Adrenal gland (tissue), 5 donors: Measurements from ENCODE around the gene LRRC4C.

Experiments used
- CTCF ChIP-seq, 6 experiments: fragments of 450-650 bp in 4 of 6; fragments of 200-600 bp in 2 of 6; sonication (generic) in 1 of 6; IDR thresholded peaks; 1 replicate in 5 of 6; 2 replicates in 1 of 6; pipeline versions ENCODE4 v1.5.1 to v1.8.0; 2016 to 2021; ENCODE audit warnings: antibody characterized with exemption in 6 of 6, mild to moderate bottlenecking in 2 of 6, moderate library complexity in 1 of 6
- POLR2A ChIP-seq, 2 donors: fragments of 450-650 bp; IDR thresholded peaks; one replicate each; pipeline ENCODE4 v1.6.1; 2017; ENCODE audit warnings: antibody characterized with exemption in 2 of 2, mild to moderate bottlenecking in 2 of 2, moderate library complexity in 1 of 2
- donor health status: DM: no; HTN: no; CAD: no.

- TF ChIP-seq CTCF (IDR thresholded peaks at IDR 0.05), result no peak
- no peak for TF ChIP-seq POLR2A (IDR thresholded peaks at IDR 0.05)
Observed at GRCh38 chr11:40119661-40120060, 1339.8 kb downstream of the LRRC4C start.
